NB4 (cell line): Measurements from ENCODE around the gene ELOVL1.

Experiments
- DNase-seq: peaks from one replicate; pipeline ENCODE4 v3.0.0; 2010; ENCODE audit warnings: low read depth
- H3K4me3 ChIP-seq: one replicate; pipeline ENCODE4 v1.5.1; 2011; ENCODE audit warnings: mild to moderate bottlenecking, low read depth, low read length, moderate library complexity
- MAX ChIP-seq: IDR thresholded peaks from 2 replicates; pipeline ENCODE4 v1.6.1; 2011; ENCODE audit warnings: low read depth, low read length
- MYC ChIP-seq: IDR thresholded peaks from 2 replicates; pipeline ENCODE4 v1.6.1; 2011; ENCODE audit warnings: low read depth, low read length
- POLR2A ChIP-seq: IDR thresholded peaks from 2 replicates; pipeline ENCODE4 v1.6.1; 2011; ENCODE audit warnings: mild to moderate bottlenecking; ENCODE audit not compliant: insufficient read length; ENCODE audit errors: extremely low read depth
- TF ChIP-seq, protein P1 (sequence below): IDR thresholded peaks from one replicate; pipeline ENCODE4 v1.5.1; 2012; ENCODE audit warnings: low read depth, low read length

The ELOVL1 gene

GRCh38 chr1:43386676-43387075 lies 18.9 kb upstream of the ELOVL1 start:
- TF ChIP-seq, protein P1, sequence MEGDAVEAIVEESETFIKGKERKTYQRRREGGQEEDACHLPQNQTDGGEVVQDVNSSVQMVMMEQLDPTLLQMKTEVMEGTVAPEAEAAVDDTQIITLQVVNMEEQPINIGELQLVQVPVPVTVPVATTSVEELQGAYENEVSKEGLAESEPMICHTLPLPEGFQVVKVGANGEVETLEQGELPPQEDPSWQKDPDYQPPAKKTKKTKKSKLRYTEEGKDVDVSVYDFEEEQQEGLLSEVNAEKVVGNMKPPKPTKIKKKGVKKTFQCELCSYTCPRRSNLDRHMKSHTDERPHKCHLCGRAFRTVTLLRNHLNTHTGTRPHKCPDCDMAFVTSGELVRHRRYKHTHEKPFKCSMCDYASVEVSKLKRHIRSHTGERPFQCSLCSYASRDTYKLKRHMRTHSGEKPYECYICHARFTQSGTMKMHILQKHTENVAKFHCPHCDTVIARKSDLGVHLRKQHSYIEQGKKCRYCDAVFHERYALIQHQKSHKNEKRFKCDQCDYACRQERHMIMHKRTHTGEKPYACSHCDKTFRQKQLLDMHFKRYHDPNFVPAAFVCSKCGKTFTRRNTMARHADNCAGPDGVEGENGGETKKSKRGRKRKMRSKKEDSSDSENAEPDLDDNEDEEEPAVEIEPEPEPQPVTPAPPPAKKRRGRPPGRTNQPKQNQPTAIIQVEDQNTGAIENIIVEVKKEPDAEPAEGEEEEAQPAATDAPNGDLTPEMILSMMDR, result no peak
- no peak for DNase-seq

GRCh38 chr1:43383449-43383848 lies 15.6 kb upstream of the ELOVL1 start:
- H3K4me3 ChIP-seq, result no peak overlapping the region
- TF ChIP-seq, protein P1, result no peak
- TF ChIP-seq MAX (no peak), POLR2A (no peak), MYC (no peak)
- no peak for DNase-seq

More at GRCh38 chr1:43386676-43387075, 18.9 kb upstream of the ELOVL1 start:
- no peak overlapping the region for H3K4me3 ChIP-seq

- TF ChIP-seq, protein P1, result no peak
- no peak for TF ChIP-seq MYC
- no peak for TF ChIP-seq MAX
- TF ChIP-seq POLR2A, result no peak
- no peak for DNase-seq
- H3K4me3 ChIP-seq, result no peak overlapping the region
These were observed 14.4 kb upstream of the ELOVL1 start for GRCh38 chr1:43382027-43382779.

DNA sequence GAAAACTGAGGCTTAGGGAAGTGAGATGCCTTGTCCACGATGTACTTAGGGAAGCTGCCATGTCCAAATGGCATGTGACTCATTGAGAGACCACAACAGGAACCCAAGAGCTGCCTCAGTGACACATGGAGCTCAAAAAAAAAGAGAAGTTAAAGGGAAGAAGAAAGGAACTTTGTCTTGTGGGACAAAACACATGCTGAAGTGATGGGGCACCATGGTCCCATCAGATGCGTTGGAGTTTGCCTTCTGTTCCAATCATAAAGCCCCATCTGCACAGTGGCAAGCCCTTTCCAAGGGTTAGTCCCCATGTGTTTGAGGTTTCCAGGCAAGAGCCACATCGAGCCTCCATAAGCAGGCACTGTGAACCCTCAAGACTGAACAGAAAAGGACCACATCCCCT lies 13.8 kb upstream of the ELOVL1 start:
- TF ChIP-seq MYC (peak; percentile 37; the same call in 1 of the 2 replicates), MAX (peak; percentile 78)
- TF ChIP-seq, protein P1, result no peak
- peak; percentile 82 for DNase-seq
- no peak overlapping the region for H3K4me3 ChIP-seq

DNA sequence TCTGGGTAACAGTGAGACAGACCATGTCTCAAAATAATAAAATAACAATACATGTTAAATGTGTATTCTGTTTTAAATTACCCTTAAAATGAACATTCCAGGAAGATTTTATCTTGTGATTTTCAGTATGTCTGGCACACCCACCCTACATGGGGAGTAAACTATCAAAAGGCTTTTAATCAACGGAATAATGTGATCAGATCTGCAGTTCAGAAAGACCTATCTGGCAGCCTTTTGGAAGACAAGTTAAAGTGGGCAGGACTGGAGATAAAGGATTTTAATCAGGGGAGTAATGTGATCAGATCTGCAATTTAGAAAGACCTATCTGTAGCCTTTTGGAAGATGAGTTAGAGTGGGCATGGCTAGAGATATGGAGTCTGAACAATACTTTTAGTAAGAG lies 11.7 kb upstream of the ELOVL1 start:
- no peak overlapping the region for H3K4me3 ChIP-seq
- no peak for DNase-seq
- TF ChIP-seq, protein P1, result no peak
- TF ChIP-seq POLR2A (no peak), MAX (no peak), MYC (no peak)

DNA sequence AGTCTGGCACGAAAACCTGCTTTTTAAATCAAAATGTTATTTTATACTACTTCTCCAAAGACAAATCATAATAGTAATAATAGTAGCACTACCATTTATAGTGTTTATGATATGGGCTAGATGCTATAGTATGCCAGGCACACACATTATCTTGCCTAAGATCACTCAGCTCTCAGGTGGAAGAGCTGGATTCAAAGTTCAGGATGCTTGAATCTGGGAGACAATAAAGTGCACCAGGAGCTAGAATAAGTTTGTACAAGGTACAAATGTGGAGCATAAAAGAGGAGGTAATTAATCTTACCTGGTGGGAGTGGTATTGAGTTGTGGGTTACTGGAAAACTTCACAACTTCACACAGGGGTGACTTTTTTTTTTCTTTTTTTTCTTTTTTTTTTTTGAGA lies 10.0 kb upstream of the ELOVL1 start:
- H3K4me3 ChIP-seq, result no peak overlapping the region
- TF ChIP-seq MAX, result no peak

More for the DNA sequence above, 10.0 kb upstream of the ELOVL1 start:
- DNase-seq, result no peak
